Mesendoderm (in vitro differentiated cells): ENCODE results near the gene ZNF397.

Source experiments
- DNase-seq: peaks from one replicate; pipeline ENCODE4 v3.0.0; 2013
- H2AK5ac ChIP-seq: 2 replicates; pipeline ENCODE4 v1.6.1; 2013; ENCODE audit warnings: low read length, inconsistent platforms
- H2BK120ac ChIP-seq: 2 replicates; pipeline ENCODE4 v1.6.1; 2013; ENCODE audit warnings: low read depth, mild to moderate bottlenecking, low read length, moderate library complexity, mixed read lengths
- H2BK15ac ChIP-seq: replicated peaks from 2 replicates; pipeline ENCODE4 v1.6.1; 2013; ENCODE audit warnings: low read depth, mild to moderate bottlenecking, moderate library complexity
- H2BK5ac ChIP-seq: 2 replicates; pipeline ENCODE4 v1.6.1; 2013; ENCODE audit warnings: low read length, inconsistent platforms
- H3K18ac ChIP-seq: 2 replicates; pipeline ENCODE4 v1.6.1; 2013; ENCODE audit warnings: mild to moderate bottlenecking, low read length, mixed read lengths
- H3K23ac ChIP-seq: one replicate; pipeline ENCODE4 v1.6.1; 2013; ENCODE audit warnings: low read length
- H3K27ac ChIP-seq: 2 replicates; pipeline ENCODE4 v1.5.1; 2013; ENCODE audit warnings: low read depth, mild to moderate bottlenecking, inconsistent platforms, low read length, moderate library complexity
- H3K27me3 ChIP-seq: 2 replicates; pipeline ENCODE4 v1.6.1; 2013; ENCODE audit warnings: low read length, control low read depth, mild to moderate bottlenecking, inconsistent platforms; ENCODE audit not compliant: insufficient read depth, poor library complexity
- H3K36me3 ChIP-seq: 2 replicates; pipeline ENCODE4 v1.6.1; 2013; ENCODE audit warnings: low read length, inconsistent platforms; ENCODE audit not compliant: control insufficient read depth, insufficient read depth
- H3K4ac ChIP-seq: one replicate; pipeline ENCODE4 v1.6.1; 2013; ENCODE audit warnings: low read depth, mild to moderate bottlenecking, low read length, moderate library complexity
- H3K4me1 ChIP-seq: 2 replicates; pipeline ENCODE4 v1.6.1; 2013; ENCODE audit warnings: low read depth, low read length, inconsistent platforms; ENCODE audit not compliant: control insufficient read depth
- H3K4me2 ChIP-seq: 2 replicates; pipeline ENCODE4 v1.6.1; 2013; ENCODE audit warnings: low read length
- H3K4me3 ChIP-seq: 2 replicates; pipeline ENCODE4 v1.5.1; 2013; ENCODE audit warnings: mild to moderate bottlenecking, low read length
- H3K56ac ChIP-seq: one replicate; pipeline ENCODE4 v1.6.1; 2013; ENCODE audit warnings: low read length
- H3K79me1 ChIP-seq: 2 replicates; pipeline ENCODE4 v1.6.1; 2013; ENCODE audit warnings: low read length, inconsistent platforms
- H3K79me2 ChIP-seq: 2 replicates; pipeline ENCODE4 v1.6.1; 2013; ENCODE audit warnings: mild to moderate bottlenecking, low read length; ENCODE audit not compliant: control insufficient read depth, insufficient read depth
- H3K9ac ChIP-seq: 2 replicates; pipeline ENCODE4 v1.6.1; 2013; ENCODE audit warnings: low read length, inconsistent platforms
- H4K5ac ChIP-seq: one replicate; pipeline ENCODE4 v1.6.1; 2013; ENCODE audit warnings: low read length
- H4K8ac ChIP-seq: one replicate; pipeline ENCODE4 v1.6.1; 2013; ENCODE audit warnings: low read depth, mild to moderate bottlenecking, control low read depth, low read length, moderate library complexity
- WGBS: extraction: QIAGEN DNeasy Blood & Tissue Kit; methylation state at CpG from one replicate; pipeline ENCODE4 v1.1.7; 2013; ENCODE audit warnings: low lambda C conversion rate, missing lambda C conversion rate; ENCODE audit not compliant: insufficient coverage; ENCODE audit errors: extremely low coverage; 5-methylcytosine and 5-hydroxymethylcytosine counted together

ZNF397 gene

DNA sequence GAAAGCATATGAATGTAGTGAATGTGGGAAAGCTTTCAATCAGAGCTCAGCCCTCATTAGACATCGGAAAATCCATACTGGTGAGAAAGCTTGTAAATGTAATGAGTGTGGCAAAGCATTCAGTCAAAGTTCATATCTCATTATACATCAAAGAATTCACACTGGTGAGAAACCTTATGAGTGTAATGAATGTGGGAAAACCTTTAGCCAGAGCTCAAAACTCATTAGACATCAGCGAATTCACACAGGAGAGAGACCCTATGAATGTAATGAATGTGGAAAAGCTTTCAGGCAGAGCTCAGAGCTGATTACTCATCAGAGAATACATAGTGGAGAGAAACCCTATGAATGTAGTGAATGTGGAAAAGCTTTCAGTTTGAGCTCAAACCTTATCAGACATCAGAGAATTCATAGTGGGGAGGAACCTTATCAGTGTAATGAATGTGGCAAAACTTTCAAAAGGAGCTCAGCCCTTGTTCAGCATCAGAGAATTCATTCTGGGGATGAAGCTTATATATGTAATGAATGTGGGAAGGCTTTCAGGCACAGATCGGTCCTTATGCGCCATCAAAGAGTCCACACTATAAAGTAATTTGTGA lies 5.0 kb downstream of the ZNF397 start:
- Histone ChIP-seq H3K27ac (no peak overlapping the region), H3K79me1 (peaks cover 9% of the 10 kb centered on the region)

DNA sequence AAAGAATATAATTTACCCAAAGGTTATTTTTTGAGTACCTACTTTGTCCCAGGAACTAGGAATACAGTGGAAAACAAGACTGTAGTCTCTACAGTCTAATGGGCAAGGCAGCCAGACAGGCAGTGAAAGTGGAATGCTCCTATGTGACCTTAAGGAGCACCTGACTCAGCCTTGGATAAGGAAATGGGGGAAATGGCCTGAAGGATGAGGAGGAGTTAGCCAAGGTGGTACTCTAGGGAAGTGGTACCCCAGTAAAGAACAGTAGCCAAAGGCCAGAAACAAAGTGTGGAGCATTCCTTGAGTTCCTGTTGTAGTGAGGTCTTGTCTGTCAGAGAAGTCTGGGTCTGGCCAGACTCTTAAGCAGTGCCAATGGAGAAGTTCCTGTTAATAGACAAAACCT lies 6.0 kb downstream of the ZNF397 start:
- peaks cover 9% of the 10 kb centered on the region for H3K79me1 ChIP-seq
- no peak overlapping the region for H4K5ac ChIP-seq
- no peak overlapping the region for H3K9ac ChIP-seq
- DNase-seq, result no peak
- no peak overlapping the region for H2BK15ac ChIP-seq
- no peak overlapping the region for H4K8ac ChIP-seq
- no peak overlapping the region for H3K4ac ChIP-seq
- H3K27me3 ChIP-seq, result no peaks in the 10 kb centered on the region
- H3K4me3 ChIP-seq, result no peak overlapping the region
- no peaks in the 10 kb centered on the region for H3K4me1 ChIP-seq
- no peak overlapping the region for H3K23ac ChIP-seq
- H3K36me3 ChIP-seq, result peaks cover 4% of the 10 kb centered on the region
- no peak overlapping the region for H3K18ac ChIP-seq
- H3K4me2 ChIP-seq, result no peak overlapping the region
- H3K79me2 ChIP-seq, result peaks cover 7% of the 10 kb centered on the region
- no peak overlapping the region for H2AK5ac ChIP-seq
- no peak overlapping the region for H3K56ac ChIP-seq
- H3K27ac ChIP-seq, result no peak overlapping the region
- H2BK5ac ChIP-seq, result no peak overlapping the region
- H2BK120ac ChIP-seq, result no peak overlapping the region

More for the DNA sequence above, 5.0 kb downstream of the ZNF397 start:
- Histone ChIP-seq H2BK5ac (no peak overlapping the region), H3K4ac (no peak overlapping the region), H3K56ac (no peak overlapping the region), H2BK120ac (no peak overlapping the region), H3K27me3 (no peaks in the 10 kb centered on the region), H3K18ac (no peak overlapping the region), H3K9ac (no peak overlapping the region), H2AK5ac (no peak overlapping the region), H3K23ac (no peak overlapping the region), H3K4me2 (no peak overlapping the region), H2BK15ac (no peak overlapping the region), H3K79me2 (peaks cover 7% of the 10 kb centered on the region), H3K4me1 (no peaks in the 10 kb centered on the region), H3K4me3 (no peak overlapping the region), H4K5ac (no peak overlapping the region), H4K8ac (no peak overlapping the region), H3K36me3 (peaks cover 4% of the 10 kb centered on the region)
- no peak for DNase-seq
- no CpG with 5 or more reads among the region's 4 CpGs for WGBS

DNA sequence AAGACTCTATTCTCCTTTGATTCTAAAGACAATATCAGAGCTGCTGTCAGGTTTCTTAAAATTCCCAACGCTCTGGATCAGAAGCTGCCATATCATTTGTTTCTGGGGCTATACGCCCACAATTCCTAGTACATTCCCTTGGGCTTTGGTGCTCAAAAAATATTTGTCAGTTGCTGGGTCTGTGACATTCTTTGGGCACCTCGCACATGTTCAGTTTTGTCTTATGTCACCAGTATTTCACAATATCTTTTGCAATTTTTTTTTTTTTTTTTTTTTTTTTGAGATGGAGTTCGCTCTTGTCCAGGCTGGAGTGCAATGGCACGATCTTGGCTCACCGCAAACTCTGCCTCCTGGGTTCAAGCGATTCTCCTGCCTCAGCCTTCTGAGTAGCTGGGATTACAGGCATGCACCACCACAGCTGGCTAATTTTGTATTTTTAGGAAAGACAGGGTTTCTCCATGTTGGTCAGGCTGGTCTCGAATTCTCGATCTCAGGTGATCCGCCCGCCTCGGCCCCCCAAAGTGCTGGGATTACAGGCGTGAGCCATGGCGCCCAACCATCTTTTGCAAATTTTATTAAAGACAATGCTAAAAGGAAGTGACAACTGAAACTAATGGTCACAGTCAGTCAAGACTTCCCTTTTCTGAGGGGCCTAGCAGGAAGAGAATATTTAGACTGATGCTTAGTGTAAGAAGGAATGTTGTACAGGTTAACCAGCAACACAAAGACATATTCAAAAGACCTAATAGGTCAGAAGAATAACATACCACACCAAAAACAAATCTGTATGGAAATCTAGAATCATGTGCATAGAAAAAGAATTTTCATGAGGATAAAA lies 6.8 kb downstream of the ZNF397 start:
- Histone ChIP-seq H2BK5ac (no peak overlapping the region), H4K5ac (no peak overlapping the region), H3K56ac (no peak overlapping the region), H3K79me1 (peaks cover 7% of the 10 kb centered on the region), H3K4ac (no peak overlapping the region), H3K18ac (no peak overlapping the region), H3K9ac (no peak overlapping the region), H3K4me1 (no peaks in the 10 kb centered on the region), H3K79me2 (peaks cover 3% of the 10 kb centered on the region), H3K27me3 (no peaks in the 10 kb centered on the region), H3K36me3 (peaks cover 3% of the 10 kb centered on the region), H3K4me3 (no peak overlapping the region), H4K8ac (no peak overlapping the region), H3K4me2 (no peak overlapping the region), H3K27ac (no peak overlapping the region), H3K23ac (no peak overlapping the region), H2BK120ac (no peak overlapping the region), H2BK15ac (no peak overlapping the region), H2AK5ac (no peak overlapping the region)
- DNase-seq, result no peak
- no CpG with 5 or more reads among the region's 14 CpGs for WGBS

DNA sequence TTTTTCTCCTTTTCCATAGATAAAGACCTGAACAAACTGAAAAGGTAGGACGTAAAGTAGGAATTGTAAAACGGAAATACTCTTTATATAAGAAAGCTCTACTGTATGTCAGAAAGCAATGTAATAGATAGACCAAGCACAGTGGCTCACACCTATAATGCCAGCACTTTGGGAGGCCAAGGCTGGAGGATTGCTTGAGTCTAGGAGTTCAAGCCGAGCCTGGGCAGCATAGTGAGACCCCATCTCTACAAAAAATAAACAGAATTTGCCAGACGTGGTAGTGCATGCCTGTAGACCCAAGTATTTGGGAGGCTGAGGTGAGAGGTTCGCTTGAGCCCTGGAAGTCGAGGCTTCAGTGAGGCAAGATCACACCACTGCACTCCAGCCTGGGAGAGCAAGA lies 7.6 kb downstream of the ZNF397 start:
- no CpG with 5 or more reads among the region's 6 CpGs for WGBS
- no peak overlapping the region for H3K27ac ChIP-seq
- H3K36me3 ChIP-seq, result peaks cover 1% of the 10 kb centered on the region

DNA sequence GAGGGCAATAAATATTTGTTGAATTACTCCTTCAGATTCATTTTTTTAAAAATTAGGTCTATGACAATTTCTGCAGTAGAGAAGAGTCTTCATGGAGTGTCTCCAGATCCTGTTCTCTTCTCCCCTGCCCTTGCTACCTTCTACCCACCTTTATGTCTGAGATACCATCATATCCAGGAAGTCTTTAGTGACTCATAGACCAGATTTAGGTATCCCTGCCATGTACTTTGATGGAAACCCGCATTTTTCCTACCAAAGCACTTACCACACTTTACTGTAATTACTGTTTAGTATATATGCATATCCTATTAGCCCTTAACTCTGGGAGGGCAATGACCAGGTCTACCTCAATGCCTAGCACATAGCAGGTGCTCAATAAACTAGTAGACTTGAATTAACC lies 11.6 kb downstream of the ZNF397 start:
- H3K9ac ChIP-seq, result no peak overlapping the region
- H2BK5ac ChIP-seq, result no peak overlapping the region
- H3K23ac ChIP-seq, result no peak overlapping the region
- no peak overlapping the region for H2BK15ac ChIP-seq
- no peak overlapping the region for H2BK120ac ChIP-seq
- no peaks in the 10 kb centered on the region for H3K79me1 ChIP-seq
- no peaks in the 10 kb centered on the region for H3K36me3 ChIP-seq
- no peak overlapping the region for H4K8ac ChIP-seq
- no peak overlapping the region for H3K4me2 ChIP-seq
- H3K4ac ChIP-seq, result no peak overlapping the region
- no peak overlapping the region for H3K56ac ChIP-seq
- no peak overlapping the region for H2AK5ac ChIP-seq
- H3K18ac ChIP-seq, result no peak overlapping the region
- no peak overlapping the region for H3K4me3 ChIP-seq
- H3K4me1 ChIP-seq, result no peaks in the 10 kb centered on the region
- no peaks in the 10 kb centered on the region for H3K27me3 ChIP-seq
- H3K27ac ChIP-seq, result no peak overlapping the region
- H3K79me2 ChIP-seq, result no peaks in the 10 kb centered on the region
- no CpG with 5 or more reads among the region's 1 CpG for WGBS
- no peak overlapping the region for H4K5ac ChIP-seq
- no peak for DNase-seq

More for the DNA sequence above, 7.6 kb downstream of the ZNF397 start:
- H3K4me1 ChIP-seq, result no peaks in the 10 kb centered on the region
- H3K9ac ChIP-seq, result no peak overlapping the region
- no peak overlapping the region for H2BK15ac ChIP-seq
- DNase-seq, result no peak
- H2AK5ac ChIP-seq, result no peak overlapping the region
- H3K79me2 ChIP-seq, result no peaks in the 10 kb centered on the region
- no peak overlapping the region for H3K56ac ChIP-seq
- no peak overlapping the region for H2BK5ac ChIP-seq
- no peak overlapping the region for H4K8ac ChIP-seq
- H3K4ac ChIP-seq, result no peak overlapping the region
- no peak overlapping the region for H2BK120ac ChIP-seq
- no peak overlapping the region for H3K18ac ChIP-seq
- H4K5ac ChIP-seq, result no peak overlapping the region
- H3K4me2 ChIP-seq, result no peak overlapping the region
- H3K27me3 ChIP-seq, result no peaks in the 10 kb centered on the region
- H3K4me3 ChIP-seq, result no peak overlapping the region
- H3K23ac ChIP-seq, result no peak overlapping the region
- no peaks in the 10 kb centered on the region for H3K79me1 ChIP-seq
